HG02852 (cell line): Measurements from ENCODE around the gene MRPL53.

Experiments used
- ATAC-seq: cut with Tn5 transposase; IDR thresholded peaks from one replicate; pipeline ENCODE4 v1.9.1; 2021; ENCODE audit warnings: mild to moderate bottlenecking, moderate library complexity; ENCODE audit not compliant: unreplicated experiment

MRPL53 gene

GRCh38 chr2:74472086-74472944 is at the start of gene MRPL53:
MRPL53 (minus strand) TSS chr2:74472680; CDS start chr2:74472660, 20 bp downstream.
- peak; percentile 83 for ATAC-seq

- ATAC-seq: no peak
These were observed 44.2 kb upstream of the MRPL53 start for GRCh38 chr2:74516650-74517049.

DNA sequence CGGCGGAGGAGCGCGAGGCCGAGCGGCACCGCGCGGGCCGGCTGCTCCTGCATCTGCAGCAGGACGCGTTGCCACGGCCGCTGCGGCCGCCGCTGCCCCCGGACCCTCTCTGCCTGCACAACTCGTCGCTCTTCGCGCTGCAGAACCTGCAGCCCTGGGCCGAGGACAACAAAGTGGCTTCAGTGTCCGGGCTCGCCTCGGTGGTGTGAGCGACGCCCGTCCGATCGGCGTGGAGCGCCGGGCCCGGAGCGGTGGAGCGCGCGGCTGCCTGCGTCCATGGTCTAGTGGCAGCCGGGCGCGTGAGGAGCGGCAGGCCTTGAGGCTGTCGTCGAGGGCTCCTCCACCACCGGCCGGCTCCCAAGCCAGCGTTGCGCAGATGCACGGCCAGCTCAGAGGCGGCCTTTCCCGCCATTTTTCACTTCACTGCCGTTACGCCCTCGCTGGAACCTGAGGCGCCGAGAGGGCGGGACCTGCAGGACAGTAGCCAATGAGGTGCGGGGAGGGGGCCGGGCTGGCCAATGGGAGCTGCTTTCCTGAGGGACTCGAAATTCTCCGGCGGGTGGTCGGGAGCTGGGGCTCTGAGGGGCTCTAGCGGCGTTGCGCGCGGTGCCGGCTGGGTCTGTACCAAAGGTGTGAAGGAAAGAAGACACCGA is 43.6 kb upstream of the MRPL53 start:
- no peak for ATAC-seq

GRCh38 chr2:74515271-74515980 is 42.9 kb upstream of the MRPL53 start:
- no peak for ATAC-seq

DNA sequence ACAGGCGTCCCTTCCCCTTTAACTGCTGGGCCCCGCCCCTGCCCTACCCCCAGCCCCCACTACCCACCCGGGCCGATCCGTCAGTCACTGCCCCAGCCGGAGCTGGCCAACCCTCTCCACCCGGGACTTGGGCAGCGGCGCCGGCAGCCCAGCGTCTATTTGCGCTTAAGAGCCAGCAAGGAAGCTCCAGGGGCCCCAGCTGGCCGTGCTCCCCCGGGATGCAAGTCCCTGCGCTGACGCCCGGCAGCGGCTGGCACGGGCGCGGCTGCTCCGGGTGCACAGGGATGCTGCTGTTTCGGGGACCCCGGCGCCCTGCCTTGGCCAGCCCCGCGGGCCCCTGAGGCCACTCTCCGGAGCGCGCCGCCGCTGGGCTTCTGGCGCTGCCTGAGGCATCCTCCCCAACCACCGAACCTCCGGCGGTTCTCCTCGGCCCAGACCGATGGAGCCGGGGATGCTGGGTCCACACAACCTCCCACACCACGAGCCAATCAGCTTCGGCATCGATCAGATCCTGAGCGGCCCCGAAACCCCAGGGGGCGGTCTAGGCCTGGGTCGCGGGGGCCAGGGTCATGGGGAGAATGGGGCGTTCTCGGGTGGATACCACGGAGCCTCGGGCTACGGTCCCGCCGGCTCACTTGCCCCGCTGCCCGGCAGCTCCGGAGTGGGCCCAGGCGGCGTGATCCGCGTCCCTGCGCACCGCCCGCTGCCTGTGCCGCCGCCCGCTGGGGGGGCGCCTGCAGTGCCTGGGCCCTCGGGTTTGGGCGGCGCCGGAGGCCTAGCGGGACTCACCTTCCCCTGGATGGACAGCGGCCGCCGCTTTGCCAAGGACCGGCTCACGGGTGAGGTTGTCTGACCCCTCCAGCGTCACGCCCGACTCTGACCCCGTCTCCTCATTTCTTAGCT is 42.1 kb upstream of the MRPL53 start, which contains the start of gene TLX2:
Gene TLX2 (plus strand): TSS at position 83 of the 903 bp plus-strand sequence. CDS start 357 bp downstream, at position 440.
- no peak for ATAC-seq

DNA sequence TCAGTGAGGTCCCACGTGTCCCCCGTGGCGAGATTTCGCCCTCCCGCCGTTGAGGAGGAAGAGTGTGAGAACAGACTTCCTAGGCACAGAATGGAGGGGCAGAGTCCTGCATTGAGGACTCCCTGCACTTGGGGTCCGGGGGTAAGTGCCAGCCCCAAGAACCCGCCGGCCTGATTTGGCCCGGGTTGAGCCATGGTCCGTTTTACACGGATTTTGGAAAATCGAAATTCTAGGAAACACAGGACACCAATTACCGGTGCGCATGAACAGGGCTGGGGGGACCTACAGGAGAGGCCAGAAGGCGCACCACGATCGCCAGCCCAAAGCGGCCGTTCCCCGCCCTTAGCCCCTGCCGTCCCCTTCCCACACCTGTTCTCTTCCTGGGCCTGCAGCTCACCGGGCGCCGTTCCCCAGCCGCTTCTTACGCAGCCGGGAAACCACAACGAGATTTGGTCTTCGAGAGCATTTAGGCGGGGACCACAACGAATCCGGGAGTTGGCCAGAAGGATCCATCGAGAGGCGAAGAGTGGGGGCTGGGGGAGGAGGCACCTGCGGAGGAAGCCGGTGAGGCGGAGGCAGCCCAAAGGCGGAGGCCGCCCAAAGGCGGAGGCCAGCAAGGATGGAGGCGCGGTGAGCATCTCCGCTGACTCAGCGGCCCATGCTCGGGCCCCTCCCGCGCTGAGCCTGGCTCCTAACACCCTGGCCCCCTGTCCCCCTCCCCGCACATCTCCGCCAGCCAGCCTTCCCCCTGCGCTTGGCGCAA is 41.3 kb upstream of the MRPL53 start:
- no peak for ATAC-seq

- no peak for ATAC-seq
These were observed 40.5 kb upstream of the MRPL53 start for GRCh38 chr2:74512744-74513604.

- ATAC-seq: no peak
These were observed 38.9 kb upstream of the MRPL53 start for GRCh38 chr2:74511104-74511989.

GRCh38 chr2:74510272-74510671 is 37.8 kb upstream of the MRPL53 start:
- ATAC-seq: no peak

DNA sequence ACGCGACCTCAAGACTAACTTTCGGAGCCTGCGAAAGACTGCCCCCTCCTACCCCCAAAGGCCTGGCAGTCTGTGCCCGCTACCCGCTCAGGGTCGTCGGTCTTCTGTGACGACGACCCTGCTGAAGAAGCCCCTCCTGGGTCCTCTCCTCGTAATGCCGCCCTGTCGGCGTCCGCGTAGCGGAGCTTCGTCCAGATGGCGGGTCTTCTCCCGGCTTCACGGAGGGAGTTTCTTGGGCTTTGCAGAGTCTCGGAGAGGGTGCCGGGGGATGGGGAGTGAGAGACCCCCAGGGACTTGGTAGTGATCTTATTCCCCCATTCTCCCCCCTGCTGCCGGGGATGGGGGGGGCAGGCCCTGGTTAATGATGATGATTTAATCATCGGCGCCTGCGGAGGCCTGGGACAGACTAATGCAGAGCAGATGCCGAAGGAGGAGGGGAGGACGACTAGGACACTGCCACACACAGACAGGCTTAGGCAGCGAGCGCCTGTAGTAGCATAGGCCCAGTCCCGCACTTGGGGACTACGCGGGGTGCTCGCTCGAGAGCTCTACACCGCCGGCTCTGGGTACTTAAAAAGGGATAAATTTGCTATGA is 35.5 kb upstream of the MRPL53 start:
- peak; percentile 5 for ATAC-seq

GRCh38 chr2:74507145-74507925 is 34.9 kb upstream of the MRPL53 start, which contains the start of gene PCGF1:
PCGF1 (minus strand) TSS chr2:74507695; CDS start chr2:74507668, 27 bp downstream.
- ATAC-seq: peak; percentile 88

DNA sequence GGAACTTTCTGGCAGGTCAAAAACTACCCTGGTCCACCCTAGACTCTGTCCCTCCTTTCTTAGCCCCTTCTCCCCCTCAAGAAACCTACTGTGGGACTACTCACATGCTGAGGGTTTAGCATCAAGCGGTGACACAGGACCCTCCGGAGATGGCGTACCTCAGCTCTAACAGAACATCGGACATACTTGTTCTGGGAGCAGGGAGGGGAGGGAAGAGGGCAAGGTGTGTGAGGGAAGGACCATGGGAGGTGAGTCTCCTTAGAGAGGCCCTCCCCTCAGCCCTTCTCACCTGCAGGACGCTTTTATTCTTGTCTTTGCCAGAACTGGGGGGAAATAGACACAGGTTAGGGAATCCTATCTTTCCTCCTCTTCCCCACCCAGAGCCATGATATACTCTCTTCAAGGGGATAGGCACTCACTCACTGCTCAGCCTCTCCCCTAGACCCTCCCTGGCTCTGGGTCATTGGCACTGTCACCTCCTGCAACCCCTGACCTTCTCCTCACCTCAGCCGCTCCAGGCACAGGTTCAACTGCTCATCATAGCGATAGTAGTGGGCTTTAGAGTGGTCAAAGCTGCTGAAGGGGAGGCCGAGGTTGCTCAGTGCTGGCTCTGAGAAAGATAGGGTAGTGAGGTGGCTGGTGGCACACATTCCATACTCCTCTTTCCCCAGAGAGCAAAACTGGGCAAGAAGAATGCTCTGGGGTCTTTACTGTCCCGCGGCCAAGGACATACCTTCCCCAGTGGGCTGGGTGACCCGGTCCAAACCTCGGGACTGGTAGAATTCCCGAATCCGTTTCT is 33.2 kb upstream of the MRPL53 start:
- no peak for ATAC-seq

GRCh38 chr2:74504591-74504990 is 32.1 kb upstream of the MRPL53 start:
- no peak for ATAC-seq

- no peak for ATAC-seq
These were observed 31.3 kb upstream of the MRPL53 start for GRCh38 chr2:74503506-74504475.
